Kidney (tissue), 14 donors: Measurements from ENCODE around the gene METAP2. TPM values are rescaled to one million over a fixed set of nuclear protein-coding genes. Genes with fewer than 3 reads are reported as not detected.

Source experiments
- DNase-seq, 5 donors: peaks; one replicate each; pipeline ENCODE4 v3.0.0-alpha.2; 2013 to 2020
- FAIRE-seq: peaks from 2 replicates; lab custom pipeline; 2012; peaks lifted over from hg19 to GRCh38; lab: Jason Lieb, UNC
- H3K27ac ChIP-seq, 2 donors: one replicate each; pipeline ENCODE4 v1.7.0; 2013; ENCODE audit warnings: low read depth in 2 of 2, low read length in 2 of 2, inconsistent platforms in 1 of 2
- H3K27me3 ChIP-seq: one replicate; pipeline ENCODE4 v1.7.1; 2013; ENCODE audit warnings: low read length, inconsistent platforms; ENCODE audit not compliant: control insufficient read depth, insufficient read depth
- H3K36me3 ChIP-seq, 3 donors: one replicate each; pipeline versions ENCODE4 v1.7.0 to v1.7.1; 2013; ENCODE audit warnings: low read length in 3 of 3, control low read depth in 1 of 3, inconsistent platforms in 1 of 3; ENCODE audit not compliant: insufficient read depth in 3 of 3, control insufficient read depth in 2 of 3
- H3K4me1 ChIP-seq, 3 donors: one replicate each; pipeline versions ENCODE4 v1.7.0 to v1.7.1; 2013; ENCODE audit warnings: low read length in 3 of 3, inconsistent platforms in 1 of 3, low read depth in 1 of 3; ENCODE audit not compliant: control insufficient read depth in 2 of 3, insufficient read depth in 2 of 3
- H3K4me3 ChIP-seq, 3 donors: one replicate each; pipeline versions ENCODE4 v1.7.0 to v1.8.1; 2013; ENCODE audit warnings: low read length in 3 of 3, control low read depth in 1 of 3, inconsistent platforms in 1 of 3
- H3K9ac ChIP-seq, 3 donors: one replicate each; pipeline versions ENCODE4 v1.7.0 to v1.7.1; 2013; ENCODE audit warnings: low read length in 3 of 3, control low read depth in 1 of 3, inconsistent platforms in 1 of 3
- H3K9me3 ChIP-seq, 3 donors: one replicate each; pipeline versions ENCODE4 v1.7.0 to v1.7.1; 2013; ENCODE audit warnings: low read length in 3 of 3, control low read depth in 1 of 3, inconsistent platforms in 1 of 3; ENCODE audit not compliant: control insufficient read depth in 2 of 3, insufficient read depth in 1 of 3
- CTCF ChIP-seq: IDR thresholded peaks from 3 replicates; pipeline ENCODE4 v1.5.1; 2012; ENCODE audit warnings: mild to moderate bottlenecking, moderate library complexity, borderline replicate concordance; ENCODE audit not compliant: insufficient read depth; ENCODE audit errors: extremely low read depth
- intact Hi-C: fragments of 100-400 bp; cut with DNase I; formaldehyde crosslinking; loops from one replicate; pipeline ENCODE4 v1.11.1; 2022
- polyA plus RNA-seq: library from polyadenylated mRNA; stranded (reverse); fragments of 350-450 nt; fragmentation: Illumina TruSeq; extraction: RNeasy Lipid Tissue Mini Kit (QIAGEN cat#74804); gene quantifications from one replicate; pipeline ENCODE4 v1.2.3, GENCODE V29; 2014; ENCODE audit warnings: low read depth, low replicate concordance; ENCODE audit not compliant: insufficient read depth
- total RNA-seq: library from RNA; stranded (reverse); fragmentation: NEBNext Ultra II Directional; extraction: Animal tissue kit (Norgen Biotek cat#: 25700); gene quantifications from one replicate; pipeline ENCODE4 v1.2.1, GENCODE V29; 2021
- donor health status: control.
- donor health status: control.
- donor health status: control.
- donor health status: control.
- donor health status: control.
- donor health status: DM: yes; HTN: yes; CAD: no.
- donor health status: Normal renal cell carcinoma (clear cell type).

The METAP2 gene
- total and polyA plus RNA-seq, 2 donors from 2014 or later = 59.1 to 65.7 TPM

- intact Hi-C loops = no loop called here
- no peak for DNase-seq
- Histone ChIP-seq H3K4me1 (no peaks in the 10 kb centered on the region), H3K4me3 (no peak overlapping the region), H3K27me3 (no peaks in the 10 kb centered on the region), H3K27ac (no peak overlapping the region), H3K9me3 (no peaks in the 10 kb centered on the region), H3K9ac (no peak overlapping the region), H3K36me3 (peaks cover 0 to 31% (median 23%) of the 10 kb centered on the region in 3 donors)
- TF ChIP-seq CTCF = no peak
- no peak for FAIRE-seq
Observed at GRCh38 chr12:95516757-95517156, 42.8 kb downstream of the METAP2 start.

DNA sequence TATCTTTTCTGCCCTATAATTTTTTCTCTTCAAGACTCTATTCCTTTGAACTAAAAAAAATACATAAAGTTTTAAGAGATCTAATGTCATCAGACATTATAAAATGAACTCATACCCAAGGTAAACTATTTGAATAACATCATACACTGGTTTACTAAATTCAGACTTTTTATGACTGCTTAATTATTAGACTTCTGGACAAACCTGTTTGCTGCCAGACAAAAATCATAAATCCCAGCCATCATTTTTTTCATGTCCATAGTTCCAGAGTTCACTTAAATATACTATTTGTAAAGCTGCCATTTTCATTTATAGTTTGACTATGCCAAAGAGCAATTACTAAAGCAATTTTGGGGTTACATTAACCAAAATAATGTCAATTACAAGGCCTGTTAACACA is 43.3 kb downstream of the METAP2 start:
- no peak for FAIRE-seq
- intact Hi-C loops = no loop called here
- no peaks in the 10 kb centered on the region for H3K27me3 ChIP-seq

DNA sequence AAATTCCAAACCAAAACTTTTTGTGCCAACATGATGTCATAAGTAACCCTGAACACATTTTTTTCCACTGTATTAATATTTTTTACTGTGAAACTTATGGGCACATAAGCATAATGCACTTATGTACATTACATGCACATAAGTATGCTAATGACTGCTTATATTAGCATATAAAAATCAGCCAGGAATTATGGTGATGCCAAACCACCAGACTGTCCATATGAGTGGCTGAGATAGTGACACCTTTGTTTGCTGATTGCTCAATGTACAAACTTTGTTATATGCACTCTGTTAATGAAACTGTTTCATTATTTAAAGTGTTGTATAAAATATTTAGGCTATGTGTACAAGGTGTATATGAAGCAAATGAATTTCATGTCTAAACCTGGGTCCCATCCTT is 45.0 kb downstream of the METAP2 start:
- intact Hi-C loops = no loop called here
- peaks cover 0 to 14% (median 7%) of the 10 kb centered on the region in 3 donors for H3K36me3 ChIP-seq
- no peaks in the 10 kb centered on the region for H3K9me3 ChIP-seq
- no peak overlapping the region for H3K4me3 ChIP-seq
- no peak overlapping the region for H3K9ac ChIP-seq
- H3K4me1 ChIP-seq = no peaks in the 10 kb centered on the region
- TF ChIP-seq CTCF = no peak
- no peak overlapping the region for H3K27ac ChIP-seq
- DNase-seq (no peak), FAIRE-seq (no peak)
- H3K27me3 ChIP-seq = no peaks in the 10 kb centered on the region

More for the DNA sequence above, 43.3 kb downstream of the METAP2 start:
- Histone ChIP-seq H3K27ac (no peak overlapping the region), H3K4me1 (no peaks in the 10 kb centered on the region), H3K36me3 (peaks cover 0 to 26% (median 18%) of the 10 kb centered on the region in 3 donors), H3K9me3 (no peaks in the 10 kb centered on the region), H3K9ac (no peak overlapping the region), H3K4me3 (no peak overlapping the region)
- DNase-seq = no peak
- TF ChIP-seq CTCF = no peak

GRCh38 chr12:95520816-95521215 is 46.9 kb downstream of the METAP2 start:
- H3K9me3 ChIP-seq = no peaks in the 10 kb centered on the region
- H3K36me3 ChIP-seq = no peaks in the 10 kb centered on the region
- no peaks in the 10 kb centered on the region for H3K27me3 ChIP-seq
- TF ChIP-seq CTCF = no peak
- DNase-seq (no peak), FAIRE-seq (no peak)
- no peaks in the 10 kb centered on the region for H3K4me1 ChIP-seq
- intact Hi-C loops = no loop called here
- no peak overlapping the region for H3K4me3 ChIP-seq
- no peak overlapping the region for H3K27ac ChIP-seq
- no peak overlapping the region for H3K9ac ChIP-seq
